GM23248 (cell line): ENCODE measurements around the gene NTPCR. TPM values are rescaled to one million over a fixed set of nuclear protein-coding genes. Genes with fewer than 3 reads are reported as not detected.
A peak's percentile ranks its signal among the peaks of the same experiment; 100 is the strongest.

Experiments used
- DNase-seq: peaks from one replicate; pipeline ENCODE4 v3.0.0-alpha.2; 2015
- H2AFZ ChIP-seq: fragments of 200-600 bp; sonication (generic); 2 replicates; pipeline ENCODE4 v1.6.1; 2016; ENCODE audit warnings: antibody characterized with exemption
- H3F3A ChIP-seq: fragments of 200-600 bp; sonication (generic); 2 replicates; pipeline ENCODE4 v1.6.1; 2016; ENCODE audit warnings: mild to moderate bottlenecking, antibody characterized with exemption, mixed run types; ENCODE audit not compliant: insufficient read depth
- H3K27ac ChIP-seq: fragments of 200-600 bp; sonication (generic); 2 replicates; pipeline ENCODE4 v1.5.1; 2016; ENCODE audit warnings: mild to moderate bottlenecking
- H3K27me3 ChIP-seq: fragments of 200-600 bp; sonication (generic); replicated peaks from 2 replicates; pipeline ENCODE4 v1.6.1; 2016; ENCODE audit warnings: mild to moderate bottlenecking; ENCODE audit not compliant: insufficient read depth
- H3K36me3 ChIP-seq: fragments of 200-600 bp; sonication (generic); 2 replicates; pipeline ENCODE4 v1.6.1; 2016; ENCODE audit warnings: low read depth, mild to moderate bottlenecking
- H3K4me1 ChIP-seq: fragments of 200-600 bp; sonication (generic); 2 replicates; pipeline ENCODE4 v1.6.1; 2016; ENCODE audit warnings: mild to moderate bottlenecking; ENCODE audit not compliant: insufficient read depth
- H3K4me2 ChIP-seq: fragments of 200-600 bp; sonication (generic); one replicate; pipeline ENCODE4 v1.6.1; 2016; ENCODE audit warnings: mild to moderate bottlenecking; ENCODE audit not compliant: unreplicated experiment
- H3K4me3 ChIP-seq: fragments of 200-600 bp; sonication (generic); 2 replicates; pipeline ENCODE4 v1.5.1; 2016; ENCODE audit warnings: mild to moderate bottlenecking
- H3K79me2 ChIP-seq: fragments of 200-600 bp; sonication (generic); 2 replicates; pipeline ENCODE4 v1.6.1; 2016; ENCODE audit warnings: mild to moderate bottlenecking; ENCODE audit not compliant: insufficient read depth
- H3K9ac ChIP-seq: fragments of 200-600 bp; sonication (generic); 2 replicates; pipeline ENCODE4 v1.6.1; 2016; ENCODE audit warnings: mild to moderate bottlenecking
- H3K9me2 ChIP-seq: fragments of 200-600 bp; sonication (generic); 2 replicates; pipeline ENCODE4 v1.6.1; 2016; ENCODE audit warnings: mixed run types, mild to moderate bottlenecking, moderate library complexity; ENCODE audit not compliant: insufficient read depth
- H3K9me3 ChIP-seq: fragments of 200-600 bp; sonication (generic); one replicate; pipeline ENCODE4 v1.6.1; 2017; ENCODE audit warnings: low read depth
- H4K20me1 ChIP-seq: fragments of 200-600 bp; sonication (generic); 2 replicates; pipeline ENCODE4 v1.6.0; 2016; ENCODE audit not compliant: insufficient read depth
- EZH2 ChIP-seq: fragments of 200-600 bp; sonication (generic); IDR thresholded peaks from 2 replicates; pipeline ENCODE4 v1.6.1; 2018; ENCODE audit warnings: antibody characterized with exemption, mild to moderate bottlenecking; ENCODE audit not compliant: insufficient read depth, poor library complexity, severe bottlenecking
- EZH2phosphoT487 ChIP-seq: fragments of 200-600 bp; sonication (generic); IDR thresholded peaks from 2 replicates; pipeline ENCODE4 v1.6.1; 2018; ENCODE audit warnings: antibody characterized with exemption, moderate library complexity, mild to moderate bottlenecking, low read depth; ENCODE audit not compliant: insufficient read depth
- WGBS, 2 experiments: methylation state at CpG; one replicate each; pipeline ENCODE4 v1.1.6; 2015 to 2017; ENCODE audit warnings: low lambda C conversion rate in 2 of 2, low coverage in 1 of 2; ENCODE audit errors: missing lambda C conversion rate in 2 of 2; 5-methylcytosine and 5-hydroxymethylcytosine counted together
- in situ Hi-C: fragments of 300-500 bp; cut with MboI; formaldehyde crosslinking; loops from 2 replicates; pipeline ENCODE4 v1.15.0; 2020
- polyA plus RNA-seq: library from polyadenylated mRNA; unstranded; fragments of >200 nt; fragmentation: Nextera tagmentation; extraction: Ambion mirVana; gene quantifications from 2 replicates; pipeline ENCODE4 v1.2.1, GENCODE V29; 2016
- total RNA-seq: library from RNA; depleted of rRNA; stranded (reverse); fragments of >200 nt; shearing (Covaris generic); gene quantifications from 2 replicates; pipeline ENCODE4 v1.2.3, GENCODE V29; 2014

NTPCR gene
- total and polyA plus RNA-seq, 2 experiments from 2014 or later = 23.8 to 67.2 TPM

DNA sequence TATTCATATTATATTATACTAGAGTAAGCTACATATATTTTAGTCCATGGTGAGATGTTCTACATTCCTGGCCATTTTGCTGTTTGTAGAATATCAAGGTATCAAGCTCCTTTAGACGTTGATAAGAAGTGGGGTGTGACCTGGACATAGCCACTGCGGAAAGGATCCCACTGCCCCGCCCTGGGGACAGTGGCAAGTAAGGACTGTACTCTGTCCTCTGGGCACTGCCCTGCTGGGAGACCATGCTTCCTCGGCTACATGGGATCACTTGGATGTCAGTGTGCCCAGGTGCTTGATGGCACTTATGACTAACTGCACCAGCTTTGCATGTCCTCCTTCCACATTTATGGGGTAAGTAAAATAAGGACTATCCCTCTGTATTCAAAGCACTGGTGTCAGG lies 46.3 kb upstream of the NTPCR start:
- no peak overlapping the region for H2AFZ ChIP-seq
- TF ChIP-seq EZH2 (no peak), EZH2phosphoT487 (no peak)
- H3K27ac ChIP-seq = no peak overlapping the region
- no peaks in the 10 kb centered on the region for H3K79me2 ChIP-seq
- H3K9me2 ChIP-seq = no peaks in the 10 kb centered on the region
- no peak overlapping the region for H3K4me2 ChIP-seq
- H4K20me1 ChIP-seq = no peaks in the 10 kb centered on the region
- no peak overlapping the region for H3K9ac ChIP-seq
- no peaks in the 10 kb centered on the region for H3K9me3 ChIP-seq
- H3K27me3 ChIP-seq = no peaks in the 10 kb centered on the region
- in situ Hi-C loops = no loop called here
- no peaks in the 10 kb centered on the region for H3K36me3 ChIP-seq
- peaks cover 5% of the 10 kb centered on the region; the same call in 1 of the 2 replicates for H3K4me1 ChIP-seq
- H3K4me3 ChIP-seq = no peak overlapping the region
- WGBS, 2 experiments = 59 to 65% methylated on average over 4 of the region's 4 CpGs
- no peak for DNase-seq
- no peaks in the 10 kb centered on the region for H3F3A ChIP-seq

DNA sequence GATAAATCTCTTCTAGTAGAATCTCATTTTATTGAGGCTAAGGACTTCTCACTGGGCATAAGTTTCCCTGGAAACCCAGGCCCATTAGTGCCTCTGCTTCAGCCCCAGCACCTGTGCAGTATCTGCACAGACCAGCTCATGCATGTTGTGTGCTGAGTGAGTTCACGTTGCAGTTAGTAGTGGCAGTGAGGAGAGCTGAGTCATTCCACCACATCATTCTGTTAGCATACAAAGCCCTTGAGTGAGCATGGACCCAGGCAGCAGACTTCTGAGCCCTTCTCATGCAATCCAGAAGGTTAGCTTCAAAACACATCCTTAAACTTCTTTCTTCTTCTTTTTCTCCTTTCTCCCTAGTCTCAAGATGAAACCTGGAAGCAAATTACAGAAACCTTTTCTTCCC lies 45.8 kb upstream of the NTPCR start:
- H3K4me3 ChIP-seq = no peak overlapping the region
- no peak overlapping the region for H2AFZ ChIP-seq
- peak; percentile 87 for DNase-seq
- H3K4me2 ChIP-seq = no peak overlapping the region
- no peaks in the 10 kb centered on the region for H3K27me3 ChIP-seq
- H3K27ac ChIP-seq = no peak overlapping the region
- in situ Hi-C loops = no loop called here
- H3F3A ChIP-seq = no peaks in the 10 kb centered on the region
- no peaks in the 10 kb centered on the region for H3K36me3 ChIP-seq
- no peaks in the 10 kb centered on the region for H4K20me1 ChIP-seq
- no peak overlapping the region for H3K9ac ChIP-seq
- peaks cover 5% of the 10 kb centered on the region; the same call in 1 of the 2 replicates for H3K4me1 ChIP-seq
- no peaks in the 10 kb centered on the region for H3K9me3 ChIP-seq
- WGBS, 2 experiments = 0% methylated on average over 1 of the region's 1 CpG
- no peaks in the 10 kb centered on the region for H3K9me2 ChIP-seq
- no peaks in the 10 kb centered on the region for H3K79me2 ChIP-seq
- TF ChIP-seq EZH2 (no peak), EZH2phosphoT487 (no peak)

- 67 to 75% methylated on average over 4 of the region's 4 CpGs for WGBS, 2 experiments
- no peak overlapping the region for H3K9ac ChIP-seq
- no peak for TF ChIP-seq EZH2phosphoT487
- no peak for TF ChIP-seq EZH2
- no peak overlapping the region for H3K4me2 ChIP-seq
- in situ Hi-C loops = no loop called here
- peak; percentile 55 for DNase-seq
- no peak overlapping the region for H3K27ac ChIP-seq
- no peak overlapping the region for H3K4me3 ChIP-seq
- H3K9me3 ChIP-seq = no peaks in the 10 kb centered on the region
- peaks cover 5% of the 10 kb centered on the region; the same call in 1 of the 2 replicates for H3K4me1 ChIP-seq
- no peak overlapping the region for H2AFZ ChIP-seq
- no peaks in the 10 kb centered on the region for H3K36me3 ChIP-seq
- H3F3A ChIP-seq = no peaks in the 10 kb centered on the region
- no peaks in the 10 kb centered on the region for H4K20me1 ChIP-seq
- no peaks in the 10 kb centered on the region for H3K27me3 ChIP-seq
- H3K9me2 ChIP-seq = no peaks in the 10 kb centered on the region
- H3K79me2 ChIP-seq = no peaks in the 10 kb centered on the region
Observed at GRCh38 chr1:232905331-232906034, 44.9 kb upstream of the NTPCR start.

DNA sequence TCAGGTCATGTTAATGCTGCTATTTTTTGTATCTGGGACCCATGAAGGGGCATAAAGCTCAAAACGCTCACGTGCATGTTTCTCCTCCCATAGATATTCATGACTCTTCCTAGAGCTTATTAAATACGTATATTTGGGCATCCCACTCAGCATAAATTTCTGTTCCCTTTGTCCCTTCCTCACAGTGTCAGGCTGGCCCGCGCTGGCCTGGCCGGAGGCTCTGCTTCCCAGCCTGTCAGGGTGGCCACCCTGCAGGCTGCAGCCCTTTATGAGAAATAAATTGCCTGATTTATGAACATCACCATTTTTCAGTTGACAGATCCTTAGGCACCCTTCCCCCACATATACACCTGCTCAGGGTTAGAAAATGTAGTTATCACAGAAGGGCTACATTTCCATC lies 44.0 kb upstream of the NTPCR start:
- Histone ChIP-seq H3K4me1 (peaks cover 5% of the 10 kb centered on the region; the same call in 1 of the 2 replicates), H3K9ac (no peak overlapping the region), H3F3A (no peaks in the 10 kb centered on the region), H3K4me3 (no peak overlapping the region), H3K79me2 (no peaks in the 10 kb centered on the region), H3K36me3 (no peaks in the 10 kb centered on the region), H4K20me1 (no peaks in the 10 kb centered on the region), H3K27me3 (no peaks in the 10 kb centered on the region), H3K9me2 (no peaks in the 10 kb centered on the region), H3K27ac (no peak overlapping the region), H3K4me2 (no peak overlapping the region), H3K9me3 (no peaks in the 10 kb centered on the region), H2AFZ (no peak overlapping the region)
- no peak for TF ChIP-seq EZH2
- TF ChIP-seq EZH2phosphoT487 = no peak
- in situ Hi-C loops = no loop called here
- WGBS, 2 experiments = 94 to 98% methylated on average over 6 of the region's 6 CpGs
- no peak for DNase-seq
